ENCODE measurements around the gene CALU. TPM values are rescaled to one million over a fixed set of nuclear protein-coding genes. Genes with fewer than 3 reads are reported as not detected.

Gene CALU
- total and polyA plus RNA-seq, 2 experiments from 2014 or later = 1,589 to 1,706 TPM

DNA sequence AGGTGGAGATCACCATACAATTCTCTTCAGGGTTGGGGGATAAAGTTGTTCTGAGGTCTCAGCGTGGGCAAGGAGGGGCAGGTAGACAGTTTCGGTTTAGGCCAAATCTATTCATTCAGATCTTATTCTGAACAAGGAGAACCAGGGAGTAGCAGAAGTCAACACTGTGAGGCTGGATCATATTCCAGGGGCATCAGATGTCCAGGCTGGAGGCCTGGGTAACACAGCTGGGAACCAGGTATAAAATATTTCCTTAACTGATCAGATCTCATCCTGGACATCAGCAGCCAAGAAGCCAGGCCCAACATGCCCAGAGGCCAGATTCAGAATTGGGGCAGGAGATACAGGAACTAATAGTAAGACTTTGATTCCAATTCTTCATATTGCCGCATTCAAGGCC, 71.8 kb downstream of the CALU start:
- Histone ChIP-seq H3K4me2 (ENCODE audit: unreplicated experiment) (no peak overlapping the region), H3K4me3 (no peak overlapping the region), H3K9me2 (ENCODE audit: insufficient read depth) (no peaks in the 10 kb centered on the region), H4K20me1 (ENCODE audit: insufficient read depth) (no peaks in the 10 kb centered on the region), H3K27ac (no peak overlapping the region), H3K36me3 (ENCODE audit: low read depth) (no peaks in the 10 kb centered on the region; the same call in 1 of the 2 replicates), H3F3A (ENCODE audit: insufficient read depth) (no peaks in the 10 kb centered on the region), H2AFZ (no peak overlapping the region), H3K79me2 (ENCODE audit: insufficient read depth) (no peaks in the 10 kb centered on the region), H3K4me1 (ENCODE audit: insufficient read depth) (peaks cover 11% of the 10 kb centered on the region), H3K9ac (no peak overlapping the region), H3K9me3 (ENCODE audit: low read depth) (no peaks in the 10 kb centered on the region), H3K27me3 (replicated peaks; ENCODE audit: insufficient read depth) (0 out of 2 replicates have a peak, but pooled peaks cover 4% of the 10 kb centered on the region)
- in situ Hi-C loops (cut with MboI) = no loop called here
- 95 to 96% methylated on average over 3 of the region's 3 CpGs for WGBS, 2 experiments (ENCODE audit: low coverage in 1 of 2, low lambda C conversion rate in 2 of 2, missing lambda C conversion rate in 2 of 2)
- no peak for TF ChIP-seq EZH2 (IDR thresholded peaks at IDR 0.05; ENCODE audit: insufficient read depth, poor library complexity, severe bottlenecking)
- no peak for TF ChIP-seq EZH2phosphoT487 (IDR thresholded peaks at IDR 0.05; ENCODE audit: insufficient read depth, low read depth)
- no peak for DNase-seq

GRCh38 chr7:128811631-128812430, 72.7 kb downstream of the CALU start:
- H3K9me3 ChIP-seq (ENCODE audit: low read depth) = no peaks in the 10 kb centered on the region
- peaks cover 11% of the 10 kb centered on the region for H3K4me1 ChIP-seq (ENCODE audit: insufficient read depth)
- H3F3A ChIP-seq (ENCODE audit: insufficient read depth) = no peaks in the 10 kb centered on the region
- no peaks in the 10 kb centered on the region for H3K79me2 ChIP-seq (ENCODE audit: insufficient read depth)
- H3K27ac ChIP-seq = no peak overlapping the region
- TF ChIP-seq EZH2 (IDR thresholded peaks at IDR 0.05; ENCODE audit: insufficient read depth, poor library complexity, severe bottlenecking) (no peak), EZH2phosphoT487 (IDR thresholded peaks at IDR 0.05; ENCODE audit: insufficient read depth, low read depth) (no peak)
- no peak for DNase-seq
- H2AFZ ChIP-seq = no peak overlapping the region
- no peaks in the 10 kb centered on the region for H3K9me2 ChIP-seq (ENCODE audit: insufficient read depth)
- 0 out of 2 replicates have a peak, but pooled peaks cover 4% of the 10 kb centered on the region for H3K27me3 ChIP-seq (replicated peaks; ENCODE audit: insufficient read depth)
- H3K4me2 ChIP-seq (ENCODE audit: unreplicated experiment) = no peak overlapping the region
- H3K4me3 ChIP-seq = no peak overlapping the region
- no peaks in the 10 kb centered on the region for H4K20me1 ChIP-seq (ENCODE audit: insufficient read depth)
- H3K36me3 ChIP-seq (ENCODE audit: low read depth) = no peaks in the 10 kb centered on the region
- in situ Hi-C loops (cut with MboI) = no loop called here
- WGBS, 2 experiments (ENCODE audit: low coverage in 1 of 2, low lambda C conversion rate in 2 of 2, missing lambda C conversion rate in 2 of 2) = 96 to 98% methylated on average over 11 of the region's 11 CpGs
- no peak overlapping the region for H3K9ac ChIP-seq

DNA sequence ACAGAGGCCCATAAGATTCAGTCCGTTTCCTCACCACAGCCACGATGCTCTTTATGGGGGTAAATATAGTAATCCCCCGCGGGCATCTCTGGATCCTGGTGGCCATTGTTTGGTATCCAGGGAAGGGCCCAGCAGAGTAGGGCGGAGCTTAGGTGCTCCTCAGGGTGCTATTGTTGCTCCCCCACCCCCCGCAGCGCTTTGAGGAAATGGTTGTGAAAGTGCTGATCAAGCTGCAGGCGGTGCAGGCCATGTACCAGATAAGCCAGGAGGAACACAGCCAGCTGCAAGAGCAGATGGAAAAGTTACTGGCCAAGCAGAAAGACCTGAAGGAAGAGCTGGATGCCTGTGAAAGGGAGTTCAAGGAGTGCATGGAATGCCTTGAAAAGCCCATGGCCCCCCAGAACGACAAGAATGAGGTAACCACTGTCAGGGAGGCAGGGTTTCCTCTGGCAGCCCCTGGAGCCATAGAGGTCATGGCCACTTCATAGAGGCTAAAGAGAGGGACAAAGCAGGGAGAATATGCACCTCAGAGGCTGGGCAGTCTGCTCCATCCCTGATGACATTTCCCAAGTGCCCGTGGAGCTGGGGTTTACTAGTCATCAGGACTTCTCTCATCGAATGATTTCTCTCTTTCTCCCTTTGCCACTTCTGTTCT, 73.5 kb downstream of the CALU start:
- no peaks in the 10 kb centered on the region for H3K9me3 ChIP-seq (ENCODE audit: low read depth)
- H3K79me2 ChIP-seq (ENCODE audit: insufficient read depth) = no peaks in the 10 kb centered on the region
- H3F3A ChIP-seq (ENCODE audit: insufficient read depth) = no peaks in the 10 kb centered on the region
- in situ Hi-C loops (cut with MboI) = no loop called here
- TF ChIP-seq EZH2phosphoT487 (IDR thresholded peaks at IDR 0.05; ENCODE audit: insufficient read depth, low read depth) (no peak), EZH2 (IDR thresholded peaks at IDR 0.05; ENCODE audit: insufficient read depth, poor library complexity, severe bottlenecking) (no peak)
- H3K4me3 ChIP-seq = no peak overlapping the region
- H3K9ac ChIP-seq = no peak overlapping the region
- H3K27me3 ChIP-seq (replicated peaks; ENCODE audit: insufficient read depth) = 0 out of 2 replicates have a peak, but pooled peaks cover 4% of the 10 kb centered on the region
- peaks cover 11% of the 10 kb centered on the region for H3K4me1 ChIP-seq (ENCODE audit: insufficient read depth)
- 79 to 93% methylated on average over 11 of the region's 11 CpGs for WGBS, 2 experiments (ENCODE audit: low coverage in 1 of 2, low lambda C conversion rate in 2 of 2, missing lambda C conversion rate in 2 of 2)
- no peaks in the 10 kb centered on the region for H3K36me3 ChIP-seq (ENCODE audit: low read depth)
- no peak overlapping the region for H3K4me2 ChIP-seq (ENCODE audit: unreplicated experiment)
- H4K20me1 ChIP-seq (ENCODE audit: insufficient read depth) = no peaks in the 10 kb centered on the region
- H2AFZ ChIP-seq = no peak overlapping the region
- DNase-seq = no peak
- H3K9me2 ChIP-seq (ENCODE audit: insufficient read depth) = no peaks in the 10 kb centered on the region
- no peak overlapping the region for H3K27ac ChIP-seq

DNA sequence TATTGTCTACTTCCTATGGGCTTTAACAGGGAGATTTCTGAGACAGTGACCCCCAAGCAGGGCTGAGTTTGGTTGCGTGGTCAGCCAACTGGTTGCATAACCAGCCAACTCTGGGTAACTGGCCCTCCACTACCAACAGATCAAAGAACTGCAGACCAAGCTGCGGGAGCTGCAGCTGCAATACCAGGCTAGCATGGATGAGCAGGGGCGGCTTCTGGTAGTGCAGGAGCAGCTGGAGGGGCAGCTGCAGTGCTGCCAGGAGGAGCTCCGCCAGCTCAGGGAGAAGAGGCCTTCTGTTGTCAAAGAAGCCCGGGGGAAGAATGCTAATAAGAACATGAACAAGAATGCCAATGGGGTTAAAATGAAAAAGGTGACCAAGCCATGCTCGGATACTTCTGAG, 75.3 kb downstream of the CALU start:
- TF ChIP-seq EZH2 (IDR thresholded peaks at IDR 0.05; ENCODE audit: insufficient read depth, poor library complexity, severe bottlenecking) = no peak
- TF ChIP-seq EZH2phosphoT487 (IDR thresholded peaks at IDR 0.05; ENCODE audit: insufficient read depth, low read depth) = no peak
- in situ Hi-C loops (cut with MboI) = no loop called here
- Histone ChIP-seq H3F3A (ENCODE audit: insufficient read depth) (no peaks in the 10 kb centered on the region), H2AFZ (no peak overlapping the region), H3K4me2 (ENCODE audit: unreplicated experiment) (no peak overlapping the region), H3K9ac (no peak overlapping the region), H3K9me3 (ENCODE audit: low read depth) (no peaks in the 10 kb centered on the region), H3K4me3 (no peak overlapping the region), H3K27ac (no peak overlapping the region), H3K9me2 (ENCODE audit: insufficient read depth) (no peaks in the 10 kb centered on the region), H3K36me3 (ENCODE audit: low read depth) (no peaks in the 10 kb centered on the region), H3K79me2 (ENCODE audit: insufficient read depth) (no peaks in the 10 kb centered on the region), H4K20me1 (ENCODE audit: insufficient read depth) (no peaks in the 10 kb centered on the region), H3K4me1 (ENCODE audit: insufficient read depth) (peaks cover 11% of the 10 kb centered on the region), H3K27me3 (replicated peaks; ENCODE audit: insufficient read depth) (peaks cover 4% of the 10 kb centered on the region; the same call in 1 of the 2 replicates)
- DNase-seq = no peak
- 91 to 92% methylated on average over 6 of the region's 6 CpGs for WGBS, 2 experiments (ENCODE audit: low coverage in 1 of 2, low lambda C conversion rate in 2 of 2, missing lambda C conversion rate in 2 of 2)

All from GM23248 (cell line).